Upper lobe of left lung (tissue), 4 donors: ENCODE data around the gene CPNE4.

ENCODE experiments used
- EP300 ChIP-seq, 4 donors: sonication (generic); formaldehyde crosslinking; IDR thresholded peaks; one replicate each; pipeline ENCODE4 v1.5.1; 2017; ENCODE audit warnings: antibody characterized with exemption in 4 of 4, control low read depth in 2 of 4
- POLR2A ChIP-seq, 4 donors: fragments of 450-650 bp; IDR thresholded peaks; one replicate each; pipeline ENCODE4 v1.5.1; 2016 to 2017; ENCODE audit warnings: antibody characterized with exemption in 4 of 4, mild to moderate bottlenecking in 2 of 4
- POLR2AphosphoS5 ChIP-seq, 2 donors: sonication (generic); formaldehyde crosslinking; IDR thresholded peaks; one replicate each; pipeline ENCODE4 v1.5.1; 2017; ENCODE audit warnings: antibody characterized with exemption in 2 of 2
- TF ChIP-seq, protein P1 (sequence below), 6 experiments: fragments of 450-650 bp in 4 of 6; fragments of 200-600 bp in 2 of 6; sonication (generic) in 2 of 6; IDR thresholded peaks; one replicate each; pipeline ENCODE4 v1.5.1; 2016 to 2019; ENCODE audit warnings: antibody characterized with exemption in 6 of 6

GRCh38 chr3:131735116-131735515 is 299.7 kb downstream of the CPNE4 start:
- TF ChIP-seq, protein P1, sequence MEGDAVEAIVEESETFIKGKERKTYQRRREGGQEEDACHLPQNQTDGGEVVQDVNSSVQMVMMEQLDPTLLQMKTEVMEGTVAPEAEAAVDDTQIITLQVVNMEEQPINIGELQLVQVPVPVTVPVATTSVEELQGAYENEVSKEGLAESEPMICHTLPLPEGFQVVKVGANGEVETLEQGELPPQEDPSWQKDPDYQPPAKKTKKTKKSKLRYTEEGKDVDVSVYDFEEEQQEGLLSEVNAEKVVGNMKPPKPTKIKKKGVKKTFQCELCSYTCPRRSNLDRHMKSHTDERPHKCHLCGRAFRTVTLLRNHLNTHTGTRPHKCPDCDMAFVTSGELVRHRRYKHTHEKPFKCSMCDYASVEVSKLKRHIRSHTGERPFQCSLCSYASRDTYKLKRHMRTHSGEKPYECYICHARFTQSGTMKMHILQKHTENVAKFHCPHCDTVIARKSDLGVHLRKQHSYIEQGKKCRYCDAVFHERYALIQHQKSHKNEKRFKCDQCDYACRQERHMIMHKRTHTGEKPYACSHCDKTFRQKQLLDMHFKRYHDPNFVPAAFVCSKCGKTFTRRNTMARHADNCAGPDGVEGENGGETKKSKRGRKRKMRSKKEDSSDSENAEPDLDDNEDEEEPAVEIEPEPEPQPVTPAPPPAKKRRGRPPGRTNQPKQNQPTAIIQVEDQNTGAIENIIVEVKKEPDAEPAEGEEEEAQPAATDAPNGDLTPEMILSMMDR (IDR thresholded peaks at IDR 0.05): no peak
- no peak for TF ChIP-seq POLR2AphosphoS5 (IDR thresholded peaks at IDR 0.05)
- TF ChIP-seq POLR2A (IDR thresholded peaks at IDR 0.05): no peak
- no peak for TF ChIP-seq EP300 (IDR thresholded peaks at IDR 0.05)
